ENCODE data around the gene HTATIP2.
"Not testable (repeated sequence)": the region's sequence is repeated elsewhere in the genome, so short reads cannot be mapped to it uniquely, and the experiment has no call there.

HTATIP2 gene

GRCh38 chr11:20372081-20372626, 8.6 kb downstream of the HTATIP2 start:
- no peak for DNase-seq

GRCh38 chr11:20373147-20373546, 9.6 kb downstream of the HTATIP2 start:
- no peak for DNase-seq

- no peak for DNase-seq
Measured at GRCh38 chr11:20373568-20374209, 10.2 kb downstream of the HTATIP2 start.

- no peak for DNase-seq
Measured at GRCh38 chr11:20374741-20375300, 11.3 kb downstream of the HTATIP2 start.

GRCh38 chr11:20376162-20376730, 12.7 kb downstream of the HTATIP2 start:
- DNase-seq = no peak

- DNase-seq = not testable (repeated sequence)
Measured at GRCh38 chr11:20385996-20386395, 22.5 kb downstream of the HTATIP2 start.

- DNase-seq = peak; percentile 62 to 81
Measured at GRCh38 chr11:20387261-20388095, 24.0 kb downstream of the HTATIP2 start, which contains the start of gene PRMT3. Gene PRMT3, plus strand, starts transcription at chr11:20387716. Its CDS starts 31 bp downstream, at chr11:20387747.

GRCh38 chr11:20388096-20389055, 24.9 kb downstream of the HTATIP2 start:
- DNase-seq = no peak

GRCh38 chr11:20397281-20397680, 33.8 kb downstream of the HTATIP2 start:
- peak in 1 of 2 experiments; percentile 27 for DNase-seq

- DNase-seq = no peak
Measured at GRCh38 chr11:20399498-20399897, 36.0 kb downstream of the HTATIP2 start.

GRCh38 chr11:20403059-20403458, 39.5 kb downstream of the HTATIP2 start:
- no peak for DNase-seq

GRCh38 chr11:20406484-20406883, 43.0 kb downstream of the HTATIP2 start:
- no peak for DNase-seq

- DNase-seq = no peak
Measured at GRCh38 chr11:20407344-20407743, 43.8 kb downstream of the HTATIP2 start.

GRCh38 chr11:20415432-20415831, 51.9 kb downstream of the HTATIP2 start:
- DNase-seq = no peak

GRCh38 chr11:20417771-20418170, 54.3 kb downstream of the HTATIP2 start:
- DNase-seq = no peak

- DNase-seq = no peak
Measured at GRCh38 chr11:20421946-20422345, 58.4 kb downstream of the HTATIP2 start.

GRCh38 chr11:20429216-20429615, 65.7 kb downstream of the HTATIP2 start:
- DNase-seq = no peak
